Stomach (tissue), 9 donors: Measurements from ENCODE around the gene AQP10. TPM values are rescaled to one million over a fixed set of nuclear protein-coding genes. Genes with fewer than 3 reads are reported as not detected.

Source experiments
- DNase-seq, 2 donors: peaks; one replicate each; pipeline versions ENCODE4 v3.0.0 to v3.0.0-alpha.2; 2013 to 2019
- H3K27ac ChIP-seq, 5 donors: fragments of 200-600 bp in 4 of 5; sonication (generic) in 4 of 5; one replicate each; pipeline ENCODE4 v1.5.1; 2013 to 2019; ENCODE audit warnings: mild to moderate bottlenecking in 1 of 5, moderate library complexity in 1 of 5
- H3K27me3 ChIP-seq, 3 donors: fragments of 200-600 bp; sonication (generic); one replicate each; pipeline ENCODE4 v1.5.1; 2017 to 2019; ENCODE audit warnings: mixed run types in 1 of 3
- H3K36me3 ChIP-seq, 4 donors: fragments of 200-600 bp; sonication (generic); 1 replicate in 3 of 4; 2 replicates in 1 of 4; pipeline ENCODE4 v1.5.1; 2016 to 2019
- H3K4me1 ChIP-seq, 4 donors: fragments of 200-600 bp; sonication (generic); one replicate each; pipeline ENCODE4 v1.5.1; 2016 to 2019
- H3K4me3 ChIP-seq, 4 donors: fragments of 200-600 bp; sonication (generic) in 3 of 4; one replicate each; pipeline ENCODE4 v1.5.1; 2016 to 2019; ENCODE audit warnings: mild to moderate bottlenecking in 1 of 4
- H3K9me3 ChIP-seq, 4 donors: fragments of 200-600 bp; sonication (generic); one replicate each; pipeline ENCODE4 v1.5.1; 2016 to 2019
- EP300 ChIP-seq: sonication (generic); formaldehyde crosslinking; IDR thresholded peaks from one replicate; pipeline ENCODE4 v1.6.1; 2017; ENCODE audit warnings: antibody characterized with exemption
- POLR2A ChIP-seq, 4 donors: fragments of 450-650 bp; IDR thresholded peaks; one replicate each; pipeline ENCODE4 v1.6.1; 2016; ENCODE audit warnings: antibody characterized with exemption in 4 of 4, control low read depth in 2 of 4, mild to moderate bottlenecking in 1 of 4, moderate library complexity in 1 of 4
- POLR2AphosphoS5 ChIP-seq, 3 donors: sonication (generic); formaldehyde crosslinking; IDR thresholded peaks; one replicate each; pipeline ENCODE4 v1.6.1; 2016; ENCODE audit warnings: antibody characterized with exemption in 3 of 3
- WGBS, 5 donors: extraction: QIAGEN DNeasy Blood & Tissue Kit in 3 of 5; methylation state at CpG; one replicate each; pipeline versions ENCODE4 v1.1.5 to v1.1.7; 2013 to 2018; 5-methylcytosine and 5-hydroxymethylcytosine counted together
- intact Hi-C: fragments of 100-400 bp; cut with DNase I; formaldehyde crosslinking; loops from one replicate; pipeline ENCODE4 v1.15.1; 2023; ENCODE audit warnings: low total_unique reads
- polyA plus RNA-seq, 3 donors: library from polyadenylated mRNA; stranded (reverse); fragments of 200-250 nt; gene quantifications; one replicate each; pipeline ENCODE4 v1.2.3, GENCODE V29; 2013
- total RNA-seq, 5 donors: library from RNA; depleted of rRNA; stranded (reverse); fragments of >200 nt; gene quantifications; one replicate each; pipeline versions ENCODE4 v1.1.0 to v1.2.3, GENCODE V29; 2014 to 2016
- TF ChIP-seq, protein P1 (sequence below), 7 experiments: fragments of 450-650 bp in 4 of 7; fragments of 200-600 bp in 3 of 7; sonication (generic) in 3 of 7; IDR thresholded peaks; one replicate each; pipeline ENCODE4 v1.5.1; 2016 to 2019; ENCODE audit warnings: antibody characterized with exemption in 7 of 7, control low read depth in 2 of 7, mild to moderate bottlenecking in 1 of 7
- donor health status: healthy with polysubstance abuse.
- donor health status: Bipolar disorder and iron deficiency.
- donor health status: healthy.

Gene AQP10
- total and polyA plus RNA-seq, 8 donors, result not detected

DNA sequence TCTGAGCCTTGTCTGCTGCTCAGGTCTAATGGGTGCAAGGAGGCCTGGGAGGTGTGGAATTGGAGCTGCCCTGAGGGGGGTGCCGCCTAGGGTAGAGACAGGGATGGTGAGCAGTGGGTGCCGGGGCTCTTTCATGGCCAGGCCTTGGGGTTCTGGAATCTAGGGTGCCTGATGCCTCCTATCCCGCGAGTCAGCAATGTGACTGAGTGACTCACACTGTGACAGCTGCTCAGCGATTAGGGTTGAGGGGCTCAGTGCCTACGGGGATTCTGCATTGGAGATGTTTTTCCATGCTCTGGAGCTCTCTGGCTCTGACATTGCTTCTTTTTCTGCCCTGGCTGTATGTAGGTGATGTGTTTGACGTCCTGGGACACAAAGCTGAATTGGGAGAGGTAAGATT is 21.2 kb downstream of the AQP10 start:
- no peaks in the 10 kb centered on the region for H3K9me3 ChIP-seq
- H3K4me3 ChIP-seq, result no peak overlapping the region
- DNase-seq, result no peak
- H3K36me3 ChIP-seq, result peaks cover 77 to 100% (median 97%) of the 10 kb centered on the region in 4 donors
- no peaks in the 10 kb centered on the region for H3K27me3 ChIP-seq
- intact Hi-C loops, result no loop called here
- TF ChIP-seq POLR2AphosphoS5 (IDR thresholded peaks at IDR 0.05) (no peak), EP300 (no peak), POLR2A (IDR thresholded peaks at IDR 0.05) (no peak)
- TF ChIP-seq, protein P1, sequence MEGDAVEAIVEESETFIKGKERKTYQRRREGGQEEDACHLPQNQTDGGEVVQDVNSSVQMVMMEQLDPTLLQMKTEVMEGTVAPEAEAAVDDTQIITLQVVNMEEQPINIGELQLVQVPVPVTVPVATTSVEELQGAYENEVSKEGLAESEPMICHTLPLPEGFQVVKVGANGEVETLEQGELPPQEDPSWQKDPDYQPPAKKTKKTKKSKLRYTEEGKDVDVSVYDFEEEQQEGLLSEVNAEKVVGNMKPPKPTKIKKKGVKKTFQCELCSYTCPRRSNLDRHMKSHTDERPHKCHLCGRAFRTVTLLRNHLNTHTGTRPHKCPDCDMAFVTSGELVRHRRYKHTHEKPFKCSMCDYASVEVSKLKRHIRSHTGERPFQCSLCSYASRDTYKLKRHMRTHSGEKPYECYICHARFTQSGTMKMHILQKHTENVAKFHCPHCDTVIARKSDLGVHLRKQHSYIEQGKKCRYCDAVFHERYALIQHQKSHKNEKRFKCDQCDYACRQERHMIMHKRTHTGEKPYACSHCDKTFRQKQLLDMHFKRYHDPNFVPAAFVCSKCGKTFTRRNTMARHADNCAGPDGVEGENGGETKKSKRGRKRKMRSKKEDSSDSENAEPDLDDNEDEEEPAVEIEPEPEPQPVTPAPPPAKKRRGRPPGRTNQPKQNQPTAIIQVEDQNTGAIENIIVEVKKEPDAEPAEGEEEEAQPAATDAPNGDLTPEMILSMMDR (IDR thresholded peaks at IDR 0.05), result no peak
- H3K4me1 ChIP-seq, result peaks cover 0 to 31% (median 3%) of the 10 kb centered on the region in 4 donors
- H3K27ac ChIP-seq, result peak overlapping the region in 3 of 5 donors; percentile 3 to 50 (median 44)
- 82 to 88% (median 84%) methylated on average over 6 to 7 of the region's 7 CpGs for WGBS, 5 donors

DNA sequence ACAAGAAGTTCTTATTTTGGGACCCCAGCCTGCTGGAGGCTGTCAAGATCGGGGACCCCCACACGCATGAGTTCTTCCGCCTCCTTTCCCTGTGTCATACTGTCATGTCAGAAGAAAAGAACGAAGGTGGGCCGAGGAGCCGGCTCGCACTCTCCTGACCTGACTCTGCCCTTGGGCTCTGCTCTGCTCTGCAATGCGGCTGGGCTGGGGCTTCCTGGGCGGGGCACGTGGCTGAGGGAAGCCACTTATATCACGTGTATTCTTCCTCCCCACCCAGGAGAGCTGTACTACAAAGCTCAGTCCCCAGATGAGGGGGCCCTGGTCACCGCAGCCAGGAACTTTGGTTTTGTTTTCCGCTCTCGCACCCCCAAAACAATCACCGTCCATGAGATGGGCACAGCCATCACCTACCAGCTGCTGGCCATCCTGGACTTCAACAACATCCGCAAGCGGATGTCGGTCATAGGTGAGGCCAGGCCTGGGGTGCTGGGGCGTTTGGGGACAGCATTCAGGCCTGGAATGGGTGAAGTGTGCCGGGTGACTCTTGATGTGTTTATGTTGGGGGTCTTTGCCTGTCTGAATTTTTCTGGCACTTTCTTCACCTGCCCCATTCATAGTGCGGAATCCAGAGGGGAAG is 22.1 kb downstream of the AQP10 start:
- TF ChIP-seq EP300, result no peak
- TF ChIP-seq POLR2A (IDR thresholded peaks at IDR 0.05), result no peak
- H3K4me3 ChIP-seq, result no peak overlapping the region

DNA sequence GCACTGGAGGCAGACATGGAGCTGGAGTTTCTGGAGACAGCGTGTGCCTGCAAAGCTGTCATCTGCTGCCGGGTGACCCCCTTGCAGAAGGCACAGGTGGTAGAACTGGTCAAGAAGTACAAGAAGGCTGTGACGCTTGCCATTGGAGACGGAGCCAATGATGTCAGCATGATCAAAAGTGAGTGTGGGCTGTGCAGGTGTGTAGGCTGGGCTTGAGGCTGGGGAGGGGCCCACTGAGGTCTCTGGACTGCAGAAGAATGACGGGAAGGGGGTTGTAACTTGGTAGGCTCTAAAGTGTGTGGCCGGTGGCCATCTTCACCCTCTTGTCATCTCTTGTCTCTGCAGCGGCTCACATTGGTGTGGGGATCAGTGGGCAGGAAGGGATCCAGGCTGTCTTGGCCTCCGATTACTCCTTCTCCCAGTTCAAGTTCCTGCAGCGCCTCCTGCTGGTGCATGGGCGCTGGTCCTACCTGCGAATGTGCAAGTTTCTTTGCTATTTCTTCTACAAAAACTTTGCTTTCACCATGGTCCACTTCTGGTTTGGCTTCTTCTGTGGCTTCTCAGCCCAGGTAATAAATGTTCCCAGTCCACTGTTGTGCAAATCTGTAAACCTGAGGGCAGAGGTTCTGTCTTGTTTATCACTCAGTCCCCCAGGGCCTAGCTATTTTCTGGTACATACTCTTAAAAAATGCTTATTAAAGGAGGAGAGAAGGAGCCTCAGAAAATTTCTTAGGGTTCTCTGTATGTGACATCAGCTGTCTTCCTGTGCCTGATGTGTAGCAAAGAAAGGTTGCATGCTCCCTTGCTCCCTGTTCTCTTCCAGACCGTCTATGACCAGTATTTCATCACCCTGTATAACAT is 24.3 kb downstream of the AQP10 start:
- DNase-seq, result peak; percentile 57 to 62
- Histone ChIP-seq H3K9me3 (no peaks in the 10 kb centered on the region), H3K4me1 (peaks cover 0 to 11% (median 3%) of the 10 kb centered on the region in 4 donors), H3K27ac (no peak overlapping the region), H3K36me3 (peaks cover 74 to 95% (median 94%) of the 10 kb centered on the region in 4 donors), H3K4me3 (no peak overlapping the region), H3K27me3 (no peaks in the 10 kb centered on the region)
- intact Hi-C loops, result no loop called here
- TF ChIP-seq POLR2A (IDR thresholded peaks at IDR 0.05) (no peak), POLR2AphosphoS5 (IDR thresholded peaks at IDR 0.05) (no peak)
- TF ChIP-seq, protein P1 (IDR thresholded peaks at IDR 0.05), result peak in 5 of 7 experiments; percentile 14 to 53 (median 45)
- WGBS, 5 donors, result 71 to 87% (median 80%) methylated on average over 12 of the region's 12 CpGs

More for the DNA sequence above, 22.1 kb downstream of the AQP10 start:
- WGBS, 5 donors, result 70 to 79% (median 75%) methylated on average over 19 to 21 of the region's 21 CpGs
- H3K4me1 ChIP-seq, result peaks cover 0 to 25% (median 3%) of the 10 kb centered on the region in 4 donors
- intact Hi-C loops, result no loop called here
- no peaks in the 10 kb centered on the region for H3K27me3 ChIP-seq
- H3K9me3 ChIP-seq, result no peaks in the 10 kb centered on the region
- peak overlapping the region in 4 of 5 donors; percentile 26 to 50 (median 35) for H3K27ac ChIP-seq
- H3K36me3 ChIP-seq, result peaks cover 72 to 97% (median 95%) of the 10 kb centered on the region in 4 donors
- peak; percentile 47 to 48 for DNase-seq

GRCh38 chr1:154346276-154346917 is 25.5 kb downstream of the AQP10 start:
- H3K4me1 ChIP-seq, result peaks cover 0 to 20% (median 6%) of the 10 kb centered on the region in 4 donors
- peaks cover 62 to 83% (median 82%) of the 10 kb centered on the region in 4 donors for H3K36me3 ChIP-seq
- TF ChIP-seq POLR2A (IDR thresholded peaks at IDR 0.05), result no peak
- no peak for TF ChIP-seq EP300
- no peak for TF ChIP-seq POLR2AphosphoS5 (IDR thresholded peaks at IDR 0.05)
- TF ChIP-seq, protein P1 (IDR thresholded peaks at IDR 0.05), result no peak
- H3K9me3 ChIP-seq, result no peaks in the 10 kb centered on the region
- no peak for DNase-seq
- H3K4me3 ChIP-seq, result no peak overlapping the region
- 87 to 91% (median 89%) methylated on average over 13 to 15 of the region's 15 CpGs for WGBS, 5 donors
- intact Hi-C loops, result no loop called here
- H3K27me3 ChIP-seq, result no peaks in the 10 kb centered on the region
- H3K27ac ChIP-seq, result peak overlapping the region in 1 of 5 donors; percentile 46
